LNCAP (cell line): ENCODE data around the gene HOMER1.

Experiments used
- TF ChIP-seq, protein P1 (sequence below): fragments of 450-650 bp; IDR thresholded peaks from 2 replicates; pipeline ENCODE4 v1.5.1; 2017; ENCODE audit warnings: mild to moderate bottlenecking

The HOMER1 gene, protein sequence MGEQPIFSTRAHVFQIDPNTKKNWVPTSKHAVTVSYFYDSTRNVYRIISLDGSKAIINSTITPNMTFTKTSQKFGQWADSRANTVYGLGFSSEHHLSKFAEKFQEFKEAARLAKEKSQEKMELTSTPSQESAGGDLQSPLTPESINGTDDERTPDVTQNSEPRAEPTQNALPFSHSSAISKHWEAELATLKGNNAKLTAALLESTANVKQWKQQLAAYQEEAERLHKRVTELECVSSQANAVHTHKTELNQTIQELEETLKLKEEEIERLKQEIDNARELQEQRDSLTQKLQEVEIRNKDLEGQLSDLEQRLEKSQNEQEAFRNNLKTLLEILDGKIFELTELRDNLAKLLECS

DNA sequence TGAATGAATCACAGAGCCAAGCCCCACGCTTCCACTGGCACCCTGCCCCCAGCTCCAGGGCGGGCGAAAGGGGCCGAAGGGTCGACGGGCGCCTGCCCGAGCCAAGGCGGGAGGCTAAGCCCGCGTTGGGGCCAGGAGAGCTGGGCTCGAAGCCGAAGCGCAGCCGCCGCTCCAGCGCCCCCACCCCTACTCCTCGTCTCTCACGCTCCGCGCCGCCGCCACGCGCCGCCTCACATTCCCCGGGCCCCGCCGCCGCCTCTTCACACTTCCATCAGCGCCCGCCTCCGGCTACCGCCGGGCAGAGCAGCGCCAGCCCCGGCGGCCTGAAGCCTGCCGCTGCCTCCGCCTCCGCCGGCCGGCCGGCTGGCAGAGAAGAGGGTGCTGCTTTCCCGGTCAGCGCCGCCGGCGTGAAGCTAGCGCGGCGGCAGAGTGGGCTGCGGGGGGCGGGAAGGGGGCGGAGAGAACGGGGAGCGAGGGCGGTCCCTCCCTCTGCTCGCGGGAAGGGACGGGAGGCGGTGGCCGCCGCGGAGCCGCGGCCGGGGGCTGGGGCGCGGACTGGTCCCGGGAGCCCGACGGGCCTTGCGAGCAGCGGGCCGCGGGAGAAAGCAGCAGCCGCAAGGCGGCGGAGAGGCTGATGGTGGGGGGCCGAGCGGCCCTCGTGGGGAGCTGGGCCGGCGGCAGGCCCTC, at the start of gene HOMER1:
Gene HOMER1, minus strand, starts transcription at position 431 of the 687 bp plus-strand sequence. CDS start 1,360 bp downstream, outside the sequence.
- TF ChIP-seq, protein P1, sequence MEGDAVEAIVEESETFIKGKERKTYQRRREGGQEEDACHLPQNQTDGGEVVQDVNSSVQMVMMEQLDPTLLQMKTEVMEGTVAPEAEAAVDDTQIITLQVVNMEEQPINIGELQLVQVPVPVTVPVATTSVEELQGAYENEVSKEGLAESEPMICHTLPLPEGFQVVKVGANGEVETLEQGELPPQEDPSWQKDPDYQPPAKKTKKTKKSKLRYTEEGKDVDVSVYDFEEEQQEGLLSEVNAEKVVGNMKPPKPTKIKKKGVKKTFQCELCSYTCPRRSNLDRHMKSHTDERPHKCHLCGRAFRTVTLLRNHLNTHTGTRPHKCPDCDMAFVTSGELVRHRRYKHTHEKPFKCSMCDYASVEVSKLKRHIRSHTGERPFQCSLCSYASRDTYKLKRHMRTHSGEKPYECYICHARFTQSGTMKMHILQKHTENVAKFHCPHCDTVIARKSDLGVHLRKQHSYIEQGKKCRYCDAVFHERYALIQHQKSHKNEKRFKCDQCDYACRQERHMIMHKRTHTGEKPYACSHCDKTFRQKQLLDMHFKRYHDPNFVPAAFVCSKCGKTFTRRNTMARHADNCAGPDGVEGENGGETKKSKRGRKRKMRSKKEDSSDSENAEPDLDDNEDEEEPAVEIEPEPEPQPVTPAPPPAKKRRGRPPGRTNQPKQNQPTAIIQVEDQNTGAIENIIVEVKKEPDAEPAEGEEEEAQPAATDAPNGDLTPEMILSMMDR, result no peak

GRCh38 chr5:79563247-79563590, 49.3 kb upstream of the HOMER1 start:
- TF ChIP-seq, protein P1, result no peak

- TF ChIP-seq, protein P1, result no peak
Observed at GRCh38 chr5:79562351-79563246, 48.7 kb upstream of the HOMER1 start.

DNA sequence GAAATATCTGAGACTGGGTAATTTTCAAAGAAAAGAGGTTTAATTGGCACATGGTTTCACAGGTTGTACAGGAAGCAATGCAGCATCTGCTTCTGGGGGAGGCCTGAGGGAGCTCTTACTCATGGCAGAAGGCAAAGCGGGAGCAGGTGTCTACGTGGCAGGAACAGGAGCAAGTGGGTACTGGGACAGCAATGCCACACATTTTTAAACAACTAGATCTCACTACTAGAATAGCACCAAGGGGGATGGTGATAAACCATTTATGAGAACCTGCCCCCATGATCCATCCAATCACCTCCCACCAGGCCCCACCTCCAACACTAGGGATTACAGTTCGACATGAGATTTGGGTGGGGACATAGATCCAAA, 47.6 kb upstream of the HOMER1 start:
- TF ChIP-seq, protein P1, result no peak

GRCh38 chr5:79560771-79561524, 47.0 kb upstream of the HOMER1 start:
- TF ChIP-seq, protein P1, result no peak

GRCh38 chr5:79555418-79555817, 41.5 kb upstream of the HOMER1 start:
- TF ChIP-seq, protein P1, result no peak

DNA sequence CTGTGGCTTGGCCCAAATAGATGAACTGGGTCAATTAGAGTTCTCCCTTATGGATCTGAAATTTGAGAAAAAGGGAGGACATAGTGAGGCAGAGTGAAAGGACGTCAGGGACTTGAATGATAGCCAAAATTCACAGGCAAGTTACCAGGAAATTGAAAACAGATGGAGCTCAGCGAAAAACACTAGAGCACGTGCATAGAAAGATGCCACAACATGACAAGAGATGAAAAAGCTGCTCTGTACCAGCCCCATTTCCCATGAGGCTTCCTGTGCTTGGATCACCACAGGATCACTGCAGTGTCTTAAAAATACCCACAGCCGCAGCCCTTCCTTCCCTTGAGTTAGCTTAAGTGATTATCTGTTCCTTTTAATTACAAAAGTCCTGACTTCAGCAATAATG, 39.0 kb upstream of the HOMER1 start:
- TF ChIP-seq, protein P1, result no peak
